AG04449 (cell line): ENCODE measurements around the gene RNF112.

ENCODE experiments used
- CTCF ChIA-PET: fragments of 350-600 bp; formaldehyde crosslinking; extraction: SDS; loops from one replicate; lab custom pipeline; 2021; ENCODE audit warnings: antibody characterized with exemption; lab: Yijun Ruan, JAX
- POLR2A ChIA-PET: fragments of 400-600, 350-600 bp; formaldehyde crosslinking; extraction: SDS; loops from one replicate; lab custom pipeline; 2020; ENCODE audit warnings: antibody characterized with exemption, inconsistent platforms; lab: Yijun Ruan, JAX
- DNase-seq: peaks from one replicate; pipeline ENCODE4 v3.0.0-alpha.2; 2010; ENCODE audit warnings: low read depth, low spot score
- H3K4me3 ChIP-seq: 2 replicates; pipeline ENCODE4 v1.5.1; 2011; ENCODE audit warnings: low read depth, mild to moderate bottlenecking, control low read depth, low read length
- CTCF ChIP-seq: IDR thresholded peaks from one replicate; pipeline ENCODE4 v1.5.1; 2011; ENCODE audit warnings: mild to moderate bottlenecking, moderate library complexity, low read length, control low read depth, inconsistent platforms; ENCODE audit not compliant: insufficient read depth; ENCODE audit errors: missing control alignments

RNF112 gene

GRCh38 chr17:19408346-19408710 is 2.7 kb upstream of the RNF112 start:
- no peak for DNase-seq
- H3K4me3 ChIP-seq, result no peak overlapping the region
- no peak for TF ChIP-seq CTCF
- POLR2A ChIA-PET, result interaction anchor here (2.2 kb wide), 1 partner anchor 21 kb away, joined by 8 read pairs; the partner anchor contains the start of gene MFAP4
- CTCF ChIA-PET, result no interaction called here

GRCh38 chr17:19409066-19409465 is 2.0 kb upstream of the RNF112 start:
- no peak for TF ChIP-seq CTCF
- ChIA-PET CTCF (interaction anchor here (0.8 to 1.5 kb wide), 2 partner anchors 31 to 46 kb away, joined by 3 to 4 read pairs; partner anchors contain the start of gene B9D1), POLR2A (interaction anchor here (1.4 to 2.2 kb wide), 2 partner anchors 22 to 31 kb away, joined by 8 to 12 read pairs; partner anchors contain the start of genes MAPK7 and MFAP4)

DNA sequence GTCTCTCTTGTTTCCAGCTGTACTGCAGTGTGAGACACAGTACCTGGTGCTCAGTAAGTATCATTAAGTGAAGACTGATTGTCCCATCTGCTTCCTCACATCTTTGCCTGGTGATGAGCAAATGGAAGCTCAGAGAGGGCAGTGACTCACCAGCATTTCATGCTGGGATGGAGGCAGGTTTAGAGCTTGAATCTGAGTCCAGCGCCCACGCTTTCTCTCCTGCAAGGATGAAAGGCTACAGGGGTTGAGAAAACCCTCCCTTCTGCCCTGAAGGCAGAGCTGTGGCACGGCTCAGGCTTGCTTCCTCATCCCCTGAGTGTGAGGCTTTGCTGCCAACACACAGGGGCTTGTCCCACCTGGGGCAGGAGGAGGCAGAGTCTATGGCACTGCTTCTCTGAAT is 1.5 kb upstream of the RNF112 start:
- ChIA-PET POLR2A (interaction anchor here (1.4 to 2.2 kb wide), 2 partner anchors 22 to 32 kb away, joined by 8 to 12 read pairs; partner anchors contain the start of genes MAPK7 and MFAP4), CTCF (interaction anchor here (0.8 to 1.5 kb wide), 2 partner anchors 32 to 47 kb away, joined by 3 to 4 read pairs; partner anchors contain the start of gene B9D1)
- no peak for TF ChIP-seq CTCF
- H3K4me3 ChIP-seq, result no peak overlapping the region
- DNase-seq, result no peak

More at GRCh38 chr17:19409066-19409465, 2.0 kb upstream of the RNF112 start:
- no peak for DNase-seq
- H3K4me3 ChIP-seq, result no peak overlapping the region

- ChIA-PET CTCF (interaction anchor here (0.7 to 1.5 kb wide), 2 partner anchors 37 to 47 kb away, joined by 4 read pairs; partner anchors contain the start of gene B9D1), POLR2A (interaction anchor here (1.4 to 2.2 kb wide), 2 partner anchors 23 to 32 kb away, joined by 8 to 12 read pairs; partner anchors contain the start of genes MAPK7 and MFAP4)
- TF ChIP-seq CTCF, result no peak
- H3K4me3 ChIP-seq, result no peak overlapping the region
- no peak for DNase-seq
These were observed 941 bp upstream of the RNF112 start for GRCh38 chr17:19410091-19410490.

GRCh38 chr17:19411631-19412030 is 599 bp downstream of the RNF112 start:
- TF ChIP-seq CTCF, result no peak
- no peak for DNase-seq
- ChIA-PET POLR2A (no interaction called here), CTCF (interaction anchor here (2.6 kb wide), 1 partner anchor 36 kb away, joined by 10 read pairs; no protein-coding TSS in a partner anchor)
- H3K4me3 ChIP-seq, result no peak overlapping the region

DNA sequence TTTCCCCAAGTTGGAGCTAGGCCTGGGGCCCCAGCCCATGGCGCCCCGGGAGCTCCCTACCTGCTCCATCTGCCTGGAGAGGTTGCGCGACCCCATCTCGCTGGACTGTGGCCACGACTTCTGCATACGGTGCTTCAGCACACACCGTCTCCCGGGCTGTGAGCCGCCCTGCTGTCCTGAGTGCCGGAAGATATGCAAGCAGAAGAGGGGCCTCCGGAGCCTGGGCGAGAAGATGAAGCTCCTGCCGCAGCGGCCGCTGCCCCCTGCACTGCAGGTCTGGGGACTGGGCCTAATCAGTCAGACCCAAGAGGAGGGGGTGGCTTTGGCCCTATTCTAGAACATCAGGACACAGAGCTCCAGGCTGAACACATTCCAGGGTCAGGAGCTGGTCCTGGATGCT is 1.5 kb downstream of the RNF112 start:
- ChIA-PET POLR2A (no interaction called here), CTCF (interaction anchor here (2.6 kb wide), 1 partner anchor 35 kb away, joined by 10 read pairs; no protein-coding TSS in a partner anchor)
- no peak for TF ChIP-seq CTCF
- H3K4me3 ChIP-seq, result no peak overlapping the region
- DNase-seq, result no peak
